Liver (tissue), 9 donors: ENCODE results near the gene LTBP2. TPM values are rescaled to one million over a fixed set of nuclear protein-coding genes. Genes with fewer than 3 reads are reported as not detected.

Experiments used
- DNase-seq: peaks from one replicate; pipeline ENCODE4 v3.0.0-alpha.2; 2017; ENCODE audit warnings: low spot score
- H3K27ac ChIP-seq, 2 donors: one replicate each; pipeline ENCODE4 v1.7.0; 2013; ENCODE audit warnings: inconsistent platforms in 2 of 2, low read length in 2 of 2, control low read depth in 1 of 2, low read depth in 1 of 2, mild to moderate bottlenecking in 1 of 2
- H3K27me3 ChIP-seq, 4 donors: one replicate each; pipeline versions ENCODE4 v1.6.1 to v1.7.0; 2013; ENCODE audit warnings: low read length in 3 of 4, inconsistent platforms in 1 of 4, mild to moderate bottlenecking in 1 of 4, moderate library complexity in 1 of 4; ENCODE audit not compliant: control insufficient read depth in 4 of 4, insufficient read depth in 4 of 4
- H3K36me3 ChIP-seq, 4 donors: one replicate each; pipeline versions ENCODE4 v1.6.1 to v1.7.0; 2013; ENCODE audit warnings: low read length in 3 of 4, mild to moderate bottlenecking in 3 of 4, low read depth in 1 of 4, moderate library complexity in 1 of 4; ENCODE audit not compliant: control insufficient read depth in 4 of 4, insufficient read depth in 3 of 4
- H3K4me1 ChIP-seq, 4 donors: one replicate each; pipeline versions ENCODE4 v1.6.1 to v1.7.0; 2013; ENCODE audit warnings: low read length in 3 of 4, mild to moderate bottlenecking in 3 of 4, moderate library complexity in 1 of 4; ENCODE audit not compliant: control insufficient read depth in 4 of 4, insufficient read depth in 4 of 4
- H3K4me3 ChIP-seq, 3 donors: one replicate each; pipeline versions ENCODE4 v1.6.1 to v1.7.0; 2013; ENCODE audit warnings: low read length in 3 of 3, control low read depth in 1 of 3, low read depth in 1 of 3, mild to moderate bottlenecking in 1 of 3
- H3K9ac ChIP-seq, 2 donors: one replicate each; pipeline ENCODE4 v1.7.0; 2013; ENCODE audit warnings: low read length in 2 of 2, mild to moderate bottlenecking in 2 of 2, moderate library complexity in 2 of 2, control low read depth in 1 of 2, low read depth in 1 of 2
- H3K9me3 ChIP-seq, 4 donors: one replicate each; pipeline versions ENCODE4 v1.6.1 to v1.7.0; 2013; ENCODE audit warnings: low read length in 3 of 4; ENCODE audit not compliant: control insufficient read depth in 4 of 4
- ATF3 ChIP-seq: IDR thresholded peaks from 2 replicates; pipeline ENCODE4 v1.6.1; 2016; ENCODE audit warnings: antibody characterized with exemption
- CTCF ChIP-seq: fragments of 150-350 bp; IDR thresholded peaks from 2 replicates; pipeline ENCODE4 v1.5.1; 2017; ENCODE audit warnings: improper control_type of control experiment, low read depth, low read length; ENCODE audit not compliant: missing input control
- EGR1 ChIP-seq, 2 donors: IDR thresholded peaks; 2 replicates each; pipeline ENCODE4 v1.6.1; 2016 to 2018; ENCODE audit warnings: antibody characterized with exemption in 2 of 2, low read depth in 2 of 2
- FOXA1 ChIP-seq: IDR thresholded peaks from 2 replicates; pipeline ENCODE4 v1.6.1; 2016; ENCODE audit warnings: antibody characterized with exemption
- FOXA2 ChIP-seq: IDR thresholded peaks from 2 replicates; pipeline ENCODE4 v1.6.1; 2016; ENCODE audit warnings: antibody characterized with exemption
- GABPA ChIP-seq, 2 donors: IDR thresholded peaks in 1 of 2; conservative IDR thresholded peaks in 1 of 2; 2 replicates each; pipeline ENCODE4 v1.6.1; 2016; ENCODE audit warnings: antibody characterized with exemption in 2 of 2, mild to moderate bottlenecking in 1 of 2, moderate library complexity in 1 of 2
- HNF4A ChIP-seq, 2 donors: conservative IDR thresholded peaks; 2 replicates each; pipeline ENCODE4 v1.6.1; 2016; ENCODE audit warnings: antibody characterized with exemption in 2 of 2, mild to moderate bottlenecking in 2 of 2
- HNF4G ChIP-seq: IDR thresholded peaks from 2 replicates; pipeline ENCODE4 v1.6.1; 2016; ENCODE audit warnings: antibody characterized with exemption
- JUND ChIP-seq, 2 donors: IDR thresholded peaks; 2 replicates each; pipeline ENCODE4 v1.6.1; 2016; ENCODE audit warnings: antibody characterized with exemption in 2 of 2
- MAX ChIP-seq: IDR thresholded peaks from 2 replicates; pipeline ENCODE4 v1.6.1; 2016; ENCODE audit warnings: antibody characterized with exemption
- NR2F2 ChIP-seq: IDR thresholded peaks from 2 replicates; pipeline ENCODE4 v1.6.1; 2016; ENCODE audit warnings: antibody characterized with exemption
- RAD21 ChIP-seq, 2 donors: IDR thresholded peaks; 2 replicates each; pipeline ENCODE4 v1.6.1; 2016; ENCODE audit warnings: antibody characterized with exemption in 2 of 2, mild to moderate bottlenecking in 2 of 2
- REST ChIP-seq: IDR thresholded peaks from 2 replicates; pipeline ENCODE4 v1.6.1; 2016; ENCODE audit warnings: antibody characterized with exemption, mild to moderate bottlenecking
- RXRA ChIP-seq, 2 donors: IDR thresholded peaks; 2 replicates each; pipeline ENCODE4 v1.6.1; 2017 to 2018; ENCODE audit warnings: antibody characterized with exemption in 2 of 2, mild to moderate bottlenecking in 1 of 2
- SP1 ChIP-seq: IDR thresholded peaks from 2 replicates; pipeline ENCODE4 v1.6.1; 2018; ENCODE audit warnings: antibody characterized with exemption, mild to moderate bottlenecking
- TAF1 ChIP-seq: conservative IDR thresholded peaks from 2 replicates; pipeline ENCODE4 v1.6.1; 2016; ENCODE audit warnings: antibody characterized with exemption, mild to moderate bottlenecking
- YY1 ChIP-seq: IDR thresholded peaks from 2 replicates; pipeline ENCODE4 v1.6.1; 2016; ENCODE audit warnings: antibody characterized with exemption, mild to moderate bottlenecking
- ZBTB33 ChIP-seq: IDR thresholded peaks from 2 replicates; pipeline ENCODE4 v1.6.1; 2016; ENCODE audit warnings: antibody characterized with exemption
- WGBS: extraction: QIAGEN DNeasy Blood & Tissue Kit; methylation state at CpG from one replicate; pipeline ENCODE4 v1.1.7; 2013; 5-methylcytosine and 5-hydroxymethylcytosine counted together
- polyA plus RNA-seq, 2 donors: library from polyadenylated mRNA; stranded (reverse) in 1 of 2; unstranded in 1 of 2; fragments of 200-250 nt in 1 of 2; fragments of >200 nt in 1 of 2; fragmentation: Nextera tagmentation in 1 of 2; extraction: Ambion mirVana in 1 of 2; gene quantifications; one replicate each; pipeline versions ENCODE4 v1.2.1 to v1.2.3, GENCODE V29; 2013 to 2015
- total RNA-seq, 2 donors: library from RNA; depleted of rRNA; stranded (reverse); fragments of >200 nt; gene quantifications; one replicate each; pipeline ENCODE4 v1.2.3, GENCODE V29; 2014
- donor health status: healthy.
- donor health status: healthy.
- donor health status: healthy.
- donor health status: healthy.
- donor health status: healthy.

The LTBP2 gene
- total and polyA plus RNA-seq, 4 donors = 0.24 to 1.3 (median 0.89) TPM

GRCh38 chr14:74584951-74585350, 27.1 kb downstream of the LTBP2 start:
- TF ChIP-seq YY1 = no peak
- no peak for TF ChIP-seq ZBTB33
- no peak for TF ChIP-seq FOXA2
- no peak for TF ChIP-seq CTCF
- no peak for TF ChIP-seq REST
- TF ChIP-seq TAF1 = no peak
- no peak for TF ChIP-seq FOXA1
- TF ChIP-seq HNF4A (conservative IDR thresholded peaks at IDR 0.05) = no peak
- TF ChIP-seq GABPA (IDR thresholded peaks at IDR 0.05 in 1 of 2, conservative IDR thresholded peaks at IDR 0.05 in 1 of 2) = no peak
- no peak for TF ChIP-seq SP1
- no peak for TF ChIP-seq EGR1 (IDR thresholded peaks at IDR 0.05; ENCODE audit: low read depth in 2 of 2)
- no peak for TF ChIP-seq MAX
- no peak for TF ChIP-seq HNF4G
- TF ChIP-seq JUND (IDR thresholded peaks at IDR 0.05) = no peak
- TF ChIP-seq NR2F2 = no peak
- no peak for TF ChIP-seq ATF3
- no peak for TF ChIP-seq RXRA (IDR thresholded peaks at IDR 0.05)
- TF ChIP-seq RAD21 (IDR thresholded peaks at IDR 0.05) = no peak
- 78% methylated on average over 5 of the region's 5 CpGs for WGBS
- H3K4me3 ChIP-seq = no peak overlapping the region

More at GRCh38 chr14:74584951-74585350, 27.1 kb downstream of the LTBP2 start:
- H3K4me1 ChIP-seq = no peaks in the 10 kb centered on the region
- no peaks in the 10 kb centered on the region for H3K9me3 ChIP-seq
- no peak overlapping the region for H3K9ac ChIP-seq
- no peak overlapping the region for H3K27ac ChIP-seq
- no peaks in the 10 kb centered on the region for H3K36me3 ChIP-seq
- DNase-seq = no peak
- no peaks in the 10 kb centered on the region for H3K27me3 ChIP-seq
